Measurements from ENCODE around the gene KIF18B.
"Not testable (repeated sequence)": the region's sequence is repeated elsewhere in the genome, so short reads cannot be mapped to it uniquely, and the experiment has no call there.

The KIF18B gene

GRCh38 chr17:44969144-44969780 lies 21.7 kb upstream of the KIF18B start:
- FAIRE-seq, result peak; percentile 21

DNA sequence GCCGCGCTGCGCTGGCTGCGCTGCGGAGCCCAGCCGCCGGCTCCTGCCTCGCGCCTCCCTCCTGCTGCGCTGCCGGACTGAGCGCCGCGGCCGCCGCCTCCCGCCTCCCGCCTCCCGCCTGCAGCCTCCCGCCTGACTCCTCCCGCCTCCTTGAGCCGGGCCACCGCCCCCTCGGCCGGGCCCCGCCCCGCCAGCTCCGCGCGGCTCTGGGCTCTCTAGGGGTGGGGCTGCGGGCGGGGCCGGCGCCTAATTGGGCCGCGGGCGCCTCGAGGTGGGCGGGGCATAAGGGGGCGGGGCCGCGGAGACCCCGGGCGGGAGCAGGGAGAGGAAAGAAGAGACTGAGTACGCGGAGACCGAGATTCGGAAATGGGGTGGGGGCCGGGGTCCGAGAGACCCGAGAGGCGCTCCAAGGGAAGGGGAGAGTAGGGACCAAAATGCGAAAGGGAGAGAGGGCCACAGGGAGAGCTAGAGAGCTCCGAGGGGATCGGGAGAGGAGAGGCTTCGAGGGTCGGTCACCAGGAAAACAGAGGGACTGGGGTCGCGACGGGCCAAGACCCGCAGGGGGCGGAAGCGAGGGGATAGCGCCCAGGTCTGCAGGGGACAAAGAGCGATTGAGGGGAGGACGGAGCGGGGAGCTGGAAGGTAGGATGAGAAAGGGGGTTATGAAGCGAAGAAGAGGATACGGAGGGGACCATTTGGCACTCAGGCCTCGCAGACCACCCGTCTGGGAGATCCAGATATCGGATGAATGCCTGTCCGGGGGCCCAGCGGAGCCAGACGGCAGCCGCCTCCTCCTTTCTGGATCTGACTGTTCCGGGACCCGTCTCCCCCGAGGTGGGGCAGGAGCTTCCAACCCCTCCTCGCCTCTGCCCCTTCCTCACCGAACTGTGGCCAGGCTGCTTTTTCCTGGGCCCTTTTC lies 20.9 kb upstream of the KIF18B start, which contains the start of gene C1QL1:
TSS of gene C1QL1 (minus strand) at position 79 of the 919 bp plus-strand sequence. CDS start 255 bp downstream, outside the sequence.
- no peak for FAIRE-seq

DNA sequence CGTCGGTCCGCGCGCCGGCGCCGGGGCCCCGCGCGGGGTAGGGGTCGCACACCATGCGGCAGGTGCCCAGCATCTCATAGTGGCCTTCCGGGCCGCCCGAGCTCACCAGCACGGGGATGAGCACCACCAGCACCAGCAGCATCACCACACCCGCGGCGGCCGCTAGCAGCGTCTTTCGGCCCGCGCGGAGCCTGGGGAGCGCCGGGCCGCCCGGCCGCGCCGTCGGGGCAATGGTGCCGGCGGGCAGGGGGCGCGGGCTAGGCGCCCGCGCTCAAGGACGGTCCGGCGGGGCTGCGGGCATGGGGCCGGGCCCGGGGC lies 20.3 kb upstream of the KIF18B start:
- FAIRE-seq, result no peak

DNA sequence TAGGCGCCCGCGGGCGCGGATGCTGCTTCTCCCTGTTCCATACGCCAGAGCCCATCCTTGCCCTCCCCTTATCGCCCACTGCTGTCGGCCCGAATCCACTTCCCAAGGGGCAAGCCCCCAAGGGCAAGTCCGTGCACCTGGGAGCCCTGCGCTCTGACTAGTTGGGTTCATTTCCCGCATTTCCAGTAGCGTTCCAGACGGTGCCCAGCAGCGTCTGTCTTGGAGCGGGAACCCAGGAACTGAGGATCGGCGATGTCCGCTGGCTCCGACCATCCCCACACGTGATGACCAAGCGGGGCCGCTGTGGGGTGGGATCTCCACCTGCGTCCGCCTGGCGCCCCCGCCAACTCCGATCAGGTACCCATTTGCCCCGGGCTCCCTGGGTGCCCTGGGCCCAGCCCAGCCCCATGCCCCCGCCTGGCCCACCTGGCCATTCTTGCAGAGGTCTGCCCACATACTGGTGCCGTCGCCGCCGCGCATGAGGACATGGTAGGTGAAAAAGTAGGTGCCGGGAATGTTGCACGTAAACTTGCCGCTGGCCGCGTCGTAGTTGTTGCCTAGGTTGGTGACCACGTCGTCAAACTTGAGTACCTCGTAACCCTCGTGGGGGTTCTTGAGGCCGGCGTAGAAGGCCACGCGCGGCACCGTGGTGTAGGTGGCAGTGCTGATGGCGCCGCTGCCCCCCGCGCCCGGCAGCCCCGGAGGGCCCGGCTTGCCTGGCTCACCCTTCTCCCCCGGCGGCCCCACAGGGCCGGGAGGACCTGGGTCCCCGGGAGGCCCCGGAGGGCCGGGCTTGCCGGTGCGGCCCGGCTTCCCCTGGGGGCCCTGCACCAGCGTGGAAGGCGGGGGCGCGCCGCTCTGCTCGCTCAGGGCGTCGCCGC lies 19.7 kb upstream of the KIF18B start:
- FAIRE-seq, result no peak

DNA sequence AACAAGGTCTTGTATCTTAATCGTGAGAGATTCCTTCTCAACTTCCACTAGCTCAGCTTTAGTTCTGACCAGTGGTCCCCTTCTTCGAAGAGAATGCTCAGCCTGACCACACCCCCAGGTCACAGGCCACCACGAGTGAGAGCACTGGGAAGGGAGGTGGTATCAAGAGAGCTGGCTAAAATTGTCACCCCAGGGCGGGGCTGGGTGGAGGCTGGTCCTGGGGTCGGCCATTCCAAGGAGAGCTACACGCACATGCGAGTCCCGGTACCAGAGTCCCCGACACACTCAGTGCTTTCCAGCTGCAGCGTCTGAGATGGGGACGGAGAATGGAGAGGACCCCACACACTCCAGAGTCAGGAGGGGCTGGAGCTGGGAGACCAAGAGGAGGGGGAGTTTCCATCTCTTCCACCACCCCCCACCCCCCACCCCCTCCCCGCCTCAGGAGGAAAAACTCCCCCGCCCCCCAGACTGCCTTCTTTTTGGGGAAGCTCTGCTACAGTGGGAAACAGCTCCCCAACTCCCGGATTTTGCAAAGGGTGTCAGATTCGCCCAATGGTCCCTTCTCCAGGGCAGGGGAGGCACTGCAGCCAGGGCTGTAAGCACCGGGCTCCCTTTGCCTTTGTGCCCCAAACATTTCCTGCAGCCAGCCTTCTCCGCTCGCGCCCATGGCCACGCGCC lies 18.9 kb upstream of the KIF18B start:
- FAIRE-seq, result no peak

- FAIRE-seq, result no peak
Measured at GRCh38 chr17:44965481-44966234, 18.1 kb upstream of the KIF18B start.

GRCh38 chr17:44961921-44962350 lies 14.4 kb upstream of the KIF18B start:
- FAIRE-seq, result peak; percentile 62

- no peak for FAIRE-seq
Measured at GRCh38 chr17:44960691-44961090, 13.1 kb upstream of the KIF18B start.

DNA sequence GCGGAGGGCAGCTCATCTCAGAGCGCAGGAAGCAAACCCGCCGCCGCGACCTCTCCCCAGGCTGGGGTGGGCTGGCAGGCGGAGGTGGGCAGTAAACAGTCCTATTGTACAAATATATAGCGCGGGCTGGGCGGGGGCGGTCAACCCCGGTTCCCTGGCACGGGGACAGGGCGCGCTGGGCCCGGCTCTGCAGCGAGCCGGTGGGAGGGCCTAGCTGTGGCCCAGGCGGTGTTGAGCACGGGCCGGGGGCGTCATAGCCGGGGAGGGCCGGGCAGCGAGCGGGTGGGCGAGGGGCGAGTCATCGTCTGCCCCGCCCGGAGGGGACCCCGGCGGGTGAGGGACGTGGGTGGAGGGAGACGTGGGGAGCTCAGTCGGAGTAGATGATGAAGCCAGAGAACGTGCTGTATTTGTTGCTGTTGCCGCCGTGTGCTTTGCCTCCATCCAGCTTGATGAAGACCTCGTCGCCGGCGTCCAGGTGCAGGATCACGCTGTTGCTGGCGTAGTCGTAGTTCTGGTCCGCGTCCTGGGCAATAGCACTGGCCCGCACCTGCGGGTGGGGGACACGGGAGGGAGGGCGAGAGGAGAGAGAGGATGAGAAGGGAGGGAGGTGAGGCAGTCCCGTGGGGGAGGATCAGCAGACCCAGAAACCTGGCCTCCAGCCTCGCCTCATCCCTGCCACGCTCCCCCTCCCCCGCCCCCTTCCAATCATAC lies 12.4 kb upstream of the KIF18B start:
- FAIRE-seq, result no peak

DNA sequence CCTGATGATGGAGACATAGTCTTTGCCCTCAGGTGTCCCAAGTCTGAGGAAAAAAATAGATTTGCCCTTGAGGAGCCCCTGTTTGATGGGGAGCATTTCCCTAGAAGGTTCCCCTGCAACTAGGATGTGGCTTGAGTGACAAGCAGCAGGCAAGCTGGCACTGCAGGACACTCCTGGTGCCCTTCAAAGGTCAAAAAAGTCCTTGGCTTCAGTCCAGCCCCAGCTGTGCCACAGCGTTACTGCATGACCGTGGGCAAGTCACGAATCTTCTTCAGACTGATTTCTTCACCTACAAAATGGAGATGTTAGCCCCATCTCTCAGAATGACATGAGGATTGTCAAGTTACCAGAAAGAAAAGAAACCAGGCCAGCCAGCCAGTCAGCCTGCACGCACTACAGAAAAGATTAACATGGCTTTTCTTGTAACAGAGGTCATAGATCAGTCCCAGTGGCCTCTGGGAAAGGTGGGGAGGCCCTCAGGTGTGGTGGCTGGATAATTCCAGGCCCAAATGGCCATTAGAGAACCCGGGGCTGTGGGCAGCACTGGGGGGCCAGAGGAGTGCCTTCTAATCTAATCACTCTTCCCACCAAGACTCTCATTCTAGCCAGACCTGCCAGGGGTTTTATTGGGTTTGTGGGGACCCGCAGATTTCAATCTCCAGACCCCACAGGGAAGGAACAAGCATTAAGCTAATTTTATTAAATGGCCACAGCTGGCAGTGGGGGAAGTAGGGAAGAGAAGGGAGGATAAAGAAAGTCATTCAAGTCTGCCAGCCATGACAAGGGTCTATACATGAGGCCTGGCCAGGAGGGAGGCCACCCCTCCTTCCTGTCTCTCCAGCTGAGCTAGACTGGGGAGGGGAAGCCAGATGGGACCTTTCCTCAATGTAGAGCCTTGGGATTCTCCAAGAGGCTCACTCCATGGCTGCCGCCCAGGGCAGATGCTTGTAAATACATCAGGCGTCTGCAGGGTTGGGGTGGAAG lies 9.7 kb upstream of the KIF18B start:
- FAIRE-seq, result no peak

DNA sequence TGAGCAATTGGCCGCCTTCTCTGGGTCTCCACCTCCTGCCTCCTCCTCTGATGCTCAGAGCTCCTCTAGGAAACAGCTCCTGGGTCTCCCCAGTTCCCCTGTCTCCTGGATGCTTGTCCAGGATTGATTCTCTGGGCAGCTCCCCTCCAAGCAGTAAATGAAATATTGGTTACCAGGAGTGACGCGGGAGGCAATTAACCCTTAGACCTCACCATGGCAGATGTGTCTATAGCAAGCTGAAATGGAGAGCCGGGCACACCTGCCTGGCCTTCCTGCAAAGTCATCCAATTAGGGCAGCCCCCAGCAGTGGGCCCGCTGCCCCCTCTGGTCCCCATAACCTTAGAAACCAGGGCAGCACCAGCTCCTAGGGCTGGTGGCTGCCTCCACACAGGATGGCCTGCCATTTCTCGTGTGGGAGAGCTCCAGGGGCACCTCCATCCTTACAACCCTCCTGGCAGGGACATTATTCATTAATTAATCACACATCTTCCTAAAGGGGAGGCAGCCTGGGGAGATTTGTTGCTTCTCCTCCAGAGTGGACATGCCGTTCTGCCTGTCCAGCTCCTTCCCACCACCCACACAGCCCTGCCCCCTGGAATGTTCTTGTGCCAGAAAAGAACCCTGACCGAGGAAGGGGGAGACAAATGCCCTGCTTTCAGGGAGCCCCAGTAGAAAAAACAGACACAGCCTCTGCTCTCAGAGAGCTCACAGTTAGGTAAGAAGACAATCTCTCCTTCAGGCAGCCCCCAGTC lies 8.3 kb upstream of the KIF18B start:
- FAIRE-seq, result no peak

DNA sequence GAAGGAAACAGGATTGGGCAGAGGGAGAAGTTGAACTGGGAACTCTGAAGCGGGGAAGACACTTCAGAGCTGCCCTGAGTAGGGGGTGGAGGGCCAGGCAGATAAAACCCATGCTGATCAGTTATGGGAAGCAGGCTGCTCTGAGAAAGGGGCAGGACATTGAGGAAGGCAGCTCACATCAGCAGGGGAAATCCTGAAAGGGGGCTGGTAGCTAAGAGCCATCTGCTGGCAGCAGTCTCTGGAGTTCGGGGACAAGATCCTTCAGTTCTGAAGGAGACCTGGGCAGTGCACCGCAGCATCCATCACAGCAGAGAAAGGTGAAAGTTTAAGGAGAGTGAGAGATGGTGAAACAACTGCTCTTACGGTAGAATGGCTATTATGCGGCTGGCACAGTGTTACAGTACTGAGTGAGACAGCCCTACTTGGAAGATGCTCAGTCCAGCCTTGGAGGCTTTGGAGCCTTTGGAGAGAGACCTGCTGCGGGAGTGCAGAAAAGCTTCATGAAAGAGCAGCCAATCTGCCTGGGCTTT lies 5.4 kb upstream of the KIF18B start:
- FAIRE-seq, result no peak

- FAIRE-seq, result no peak
Measured at GRCh38 chr17:44948315-44948795, 782 bp upstream of the KIF18B start.

DNA sequence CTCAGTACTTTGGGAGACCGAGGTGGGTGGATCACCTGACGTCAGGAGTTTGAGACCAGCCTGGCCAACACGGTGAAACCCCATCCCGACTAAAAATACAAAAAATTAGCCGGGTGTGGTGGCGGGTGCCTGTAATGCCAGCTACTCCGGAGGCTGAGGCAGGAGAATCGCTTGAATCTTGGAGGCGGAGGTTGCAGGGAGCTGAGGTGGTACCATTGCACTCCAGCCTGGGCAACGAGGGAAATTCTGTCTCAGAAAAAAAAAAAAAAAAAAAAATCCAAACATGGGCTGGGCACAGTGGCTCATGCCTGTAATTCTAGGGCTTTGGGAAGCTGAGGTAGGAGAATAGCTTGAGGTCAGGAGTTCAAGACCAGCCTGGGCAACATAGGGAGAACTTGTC lies 1.9 kb downstream of the KIF18B start:
- not testable (repeated sequence) for FAIRE-seq

DNA sequence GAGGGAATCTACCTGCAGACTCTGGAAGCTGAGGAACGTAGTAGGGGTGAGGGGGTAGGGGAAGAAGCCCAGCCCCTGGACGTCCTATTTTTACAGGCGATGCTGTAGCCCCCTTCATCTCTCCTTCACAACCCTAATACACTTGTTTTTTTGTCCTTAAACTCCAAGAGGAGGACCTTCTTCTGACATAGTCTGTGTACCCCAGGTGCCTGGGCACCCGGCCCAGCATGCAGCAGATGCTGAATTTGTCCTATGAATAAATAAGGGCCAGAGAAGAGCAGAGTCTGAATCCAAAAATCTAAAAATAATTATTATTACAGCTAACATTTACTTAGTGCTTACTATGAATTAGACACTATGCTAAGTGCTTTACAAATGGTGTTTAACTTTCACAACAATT lies 5.1 kb downstream of the KIF18B start:
- FAIRE-seq, result no peak

DNA sequence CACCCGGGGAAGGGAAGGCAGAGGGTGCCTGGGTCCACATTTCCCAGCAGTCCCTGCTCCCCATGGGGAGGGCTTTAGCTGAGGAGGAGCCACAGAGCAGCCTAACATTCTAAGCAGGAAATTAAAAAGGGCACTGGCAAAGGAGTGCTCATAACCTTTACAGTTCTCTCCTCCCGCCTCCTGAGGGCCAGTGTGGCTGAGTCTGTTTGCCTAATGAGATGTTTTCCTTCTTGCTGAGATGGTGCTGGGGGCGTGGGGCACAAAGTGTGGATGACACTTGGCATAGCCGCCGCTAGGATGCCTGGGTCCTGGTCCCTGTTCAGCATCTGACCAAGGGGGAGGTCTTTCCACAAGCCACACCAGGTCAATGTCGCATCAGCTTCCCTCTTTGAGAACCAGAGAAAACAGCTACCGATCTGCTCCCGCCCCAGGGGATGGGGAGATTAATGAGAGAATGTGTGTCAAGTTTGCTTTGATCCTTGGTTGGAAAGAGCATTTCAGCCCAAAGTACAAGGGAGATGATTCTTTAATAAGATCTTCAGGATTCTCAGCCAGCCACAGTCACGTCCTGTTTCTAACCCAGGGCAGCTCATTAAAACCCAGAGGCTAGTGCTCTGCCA lies 5.8 kb downstream of the KIF18B start:
- no peak for FAIRE-seq

- FAIRE-seq, result no peak
Measured at GRCh38 chr17:44940768-44941167, 6.8 kb downstream of the KIF18B start.

GRCh38 chr17:44940317-44940716 lies 7.3 kb downstream of the KIF18B start:
- FAIRE-seq, result no peak

All from G401.6 (cell line).